Tibial artery (tissue), 4 donors: ENCODE data around the gene DHX35.

ENCODE experiments used
- DNase-seq, 2 donors: peaks; one replicate each; pipeline ENCODE4 v3.0.0-alpha.2; 2019
- H3K27ac ChIP-seq, 2 donors: fragments of 200-600 bp; sonication (generic) in 1 of 2; 1 replicate in 1 of 2; 2 replicates in 1 of 2; pipeline ENCODE4 v1.5.1; 2018 to 2019; ENCODE audit warnings: mild to moderate bottlenecking in 1 of 2
- H3K27me3 ChIP-seq, 2 donors: fragments of 200-600 bp; sonication (generic) in 1 of 2; one replicate each; pipeline versions ENCODE4 v1.5.1 to v1.6.0; 2016 to 2019
- H3K36me3 ChIP-seq, 3 donors: fragments of 200-600 bp; sonication (generic) in 2 of 3; one replicate each; pipeline ENCODE4 v1.5.1; 2016 to 2019; ENCODE audit warnings: mild to moderate bottlenecking in 2 of 3
- H3K4me1 ChIP-seq, 4 donors: fragments of 200-600 bp; sonication (generic) in 2 of 4; 1 replicate in 3 of 4; 2 replicates in 1 of 4; pipeline ENCODE4 v1.5.1; 2016 to 2019
- H3K4me3 ChIP-seq, 2 donors: fragments of 200-600 bp; sonication (generic) in 1 of 2; 1 replicate in 1 of 2; 2 replicates in 1 of 2; pipeline ENCODE4 v1.5.1; 2018 to 2019; ENCODE audit warnings: mild to moderate bottlenecking in 2 of 2
- H3K9me3 ChIP-seq, 3 donors: fragments of 200-600 bp; sonication (generic) in 1 of 3; one replicate each; pipeline ENCODE4 v1.5.1; 2016 to 2019
- intact Hi-C: fragments of 100-400 bp; cut with DNase I; formaldehyde crosslinking; loops from one replicate; pipeline ENCODE4 v1.15.0; 2023; ENCODE audit warnings: low total_unique reads
- TF ChIP-seq, protein P1 (sequence below), 2 experiments: fragments of 200-600 bp in 1 of 2; fragments of 450-650 bp in 1 of 2; IDR thresholded peaks; one replicate each; pipeline ENCODE4 v1.5.1; 2017 to 2019; ENCODE audit warnings: antibody characterized with exemption in 2 of 2, mild to moderate bottlenecking in 1 of 2, moderate library complexity in 1 of 2

Gene DHX35

DNA sequence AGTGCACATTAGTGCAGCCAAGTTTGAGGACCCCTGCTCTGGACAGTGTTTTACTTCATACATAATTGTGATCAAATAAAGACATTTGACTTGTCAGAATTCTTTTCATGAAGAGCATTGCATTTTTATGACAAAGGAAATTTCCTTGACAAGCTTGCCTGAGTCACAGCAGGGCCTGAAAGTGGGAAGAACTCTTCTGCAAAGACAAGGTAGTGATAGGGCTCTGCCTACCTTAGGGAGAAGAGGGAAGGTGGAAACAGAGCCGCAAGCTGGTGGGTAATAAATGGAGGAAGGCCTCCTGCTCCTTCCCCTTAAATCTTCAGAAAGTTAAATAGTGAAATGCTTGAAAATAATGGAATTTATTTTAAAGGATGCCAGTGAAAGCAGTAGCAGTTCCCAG, 118.2 kb downstream of the DHX35 start:
- no peaks in the 10 kb centered on the region for H3K36me3 ChIP-seq
- H3K27me3 ChIP-seq: peaks cover 0 to 54% of the 10 kb centered on the region in 2 donors
- TF ChIP-seq, protein P1, sequence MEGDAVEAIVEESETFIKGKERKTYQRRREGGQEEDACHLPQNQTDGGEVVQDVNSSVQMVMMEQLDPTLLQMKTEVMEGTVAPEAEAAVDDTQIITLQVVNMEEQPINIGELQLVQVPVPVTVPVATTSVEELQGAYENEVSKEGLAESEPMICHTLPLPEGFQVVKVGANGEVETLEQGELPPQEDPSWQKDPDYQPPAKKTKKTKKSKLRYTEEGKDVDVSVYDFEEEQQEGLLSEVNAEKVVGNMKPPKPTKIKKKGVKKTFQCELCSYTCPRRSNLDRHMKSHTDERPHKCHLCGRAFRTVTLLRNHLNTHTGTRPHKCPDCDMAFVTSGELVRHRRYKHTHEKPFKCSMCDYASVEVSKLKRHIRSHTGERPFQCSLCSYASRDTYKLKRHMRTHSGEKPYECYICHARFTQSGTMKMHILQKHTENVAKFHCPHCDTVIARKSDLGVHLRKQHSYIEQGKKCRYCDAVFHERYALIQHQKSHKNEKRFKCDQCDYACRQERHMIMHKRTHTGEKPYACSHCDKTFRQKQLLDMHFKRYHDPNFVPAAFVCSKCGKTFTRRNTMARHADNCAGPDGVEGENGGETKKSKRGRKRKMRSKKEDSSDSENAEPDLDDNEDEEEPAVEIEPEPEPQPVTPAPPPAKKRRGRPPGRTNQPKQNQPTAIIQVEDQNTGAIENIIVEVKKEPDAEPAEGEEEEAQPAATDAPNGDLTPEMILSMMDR (IDR thresholded peaks at IDR 0.05): no peak
- H3K4me3 ChIP-seq: no peak overlapping the region
- no peak for DNase-seq
- no peaks in the 10 kb centered on the region for H3K9me3 ChIP-seq
- H3K4me1 ChIP-seq: no peaks in the 10 kb centered on the region
- H3K27ac ChIP-seq: no peak overlapping the region
- intact Hi-C loops: no loop called here

DNA sequence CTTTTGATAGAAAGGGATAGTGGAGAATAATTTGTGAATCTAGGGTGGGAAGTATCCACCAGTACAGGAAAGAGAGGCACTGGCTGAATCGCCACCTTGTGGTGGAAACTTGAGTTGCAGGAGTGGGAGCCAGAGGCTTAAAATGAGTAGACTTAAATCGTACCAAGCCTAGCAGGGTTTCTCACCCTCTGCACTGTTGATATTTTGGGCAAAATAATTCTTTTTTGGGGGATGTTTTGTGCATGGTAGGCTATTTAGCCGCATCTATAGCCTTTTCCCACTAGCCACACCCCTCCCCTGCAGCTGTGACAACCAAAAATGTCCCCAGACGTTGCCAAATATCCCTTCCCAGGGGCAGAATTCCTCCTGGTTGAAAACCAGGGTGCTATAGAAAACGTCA, 119.1 kb downstream of the DHX35 start:
- TF ChIP-seq, protein P1 (IDR thresholded peaks at IDR 0.05): peak; percentile 80 to 95

DNA sequence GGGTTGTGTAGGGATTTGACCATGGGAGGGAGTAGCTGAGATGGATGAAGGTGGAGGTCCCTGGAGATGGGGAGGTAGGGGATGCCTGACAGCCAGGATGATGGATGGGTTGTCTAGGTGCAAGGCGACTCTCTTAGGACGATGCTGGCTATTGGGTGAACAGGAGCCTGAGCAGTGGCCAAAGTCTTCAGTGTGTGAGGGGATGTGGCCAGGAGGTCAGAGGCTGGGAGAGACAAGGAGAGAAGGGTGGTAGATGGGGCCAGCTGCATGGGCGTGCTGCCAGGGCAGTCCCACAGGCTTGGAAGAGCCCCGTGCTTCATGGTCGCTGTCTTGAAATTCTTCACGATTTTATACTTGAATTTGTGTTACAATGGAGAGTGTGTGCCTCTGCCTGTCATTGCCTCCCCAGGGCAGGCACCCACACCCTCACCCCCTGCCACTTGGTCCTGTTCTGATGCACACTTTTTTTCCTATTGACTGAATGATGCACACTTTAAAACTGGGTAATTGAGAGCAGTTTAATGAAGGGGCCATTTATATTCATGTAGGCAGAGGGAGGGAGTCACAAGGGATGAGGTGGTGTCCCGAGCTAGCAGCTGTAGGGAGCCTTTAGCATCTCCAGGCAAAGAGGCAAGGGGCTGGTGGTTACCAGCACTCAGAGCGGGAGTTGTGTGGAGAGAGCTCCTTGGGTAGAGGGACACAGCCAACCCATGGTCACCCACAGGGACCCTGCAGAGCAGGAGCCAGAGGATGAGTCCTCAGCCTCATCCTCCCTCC, 120.7 kb downstream of the DHX35 start:
- TF ChIP-seq, protein P1 (IDR thresholded peaks at IDR 0.05): no peak
- Histone ChIP-seq H3K9me3 (no peaks in the 10 kb centered on the region), H3K4me1 (no peaks in the 10 kb centered on the region), H3K4me3 (no peak overlapping the region), H3K27ac (no peak overlapping the region), H3K36me3 (no peaks in the 10 kb centered on the region), H3K27me3 (peaks cover 0 to 41% of the 10 kb centered on the region in 2 donors)
- DNase-seq: no peak
- intact Hi-C loops: no loop called here

More for the DNA sequence above, 119.1 kb downstream of the DHX35 start:
- Histone ChIP-seq H3K27ac (no peak overlapping the region), H3K4me1 (no peaks in the 10 kb centered on the region), H3K27me3 (peaks cover 0 to 54% of the 10 kb centered on the region in 2 donors), H3K9me3 (no peaks in the 10 kb centered on the region), H3K4me3 (no peak overlapping the region), H3K36me3 (no peaks in the 10 kb centered on the region)
- intact Hi-C loops: no loop called here
- DNase-seq: peak; percentile 81 to 88

DNA sequence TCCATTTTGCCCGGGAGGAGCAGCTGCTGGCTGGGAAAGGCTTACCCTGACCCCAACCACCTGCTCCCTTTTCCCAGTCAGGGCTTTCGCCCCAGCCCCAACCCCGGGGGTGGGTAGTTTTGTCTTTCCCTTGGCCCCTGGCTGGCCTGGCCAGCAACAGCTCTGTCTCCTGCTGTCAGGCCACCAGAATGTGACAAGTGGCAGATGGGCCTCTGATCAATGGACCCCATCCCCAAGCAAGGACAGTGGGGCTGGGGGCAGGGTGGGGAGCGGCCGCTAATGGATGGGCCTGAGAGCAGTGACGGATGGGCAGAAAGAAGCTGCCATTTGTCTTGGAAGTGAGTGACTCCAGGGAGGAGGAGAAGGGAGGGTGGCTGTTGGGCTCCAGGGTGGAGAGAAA, 121.6 kb downstream of the DHX35 start:
- peaks cover 0 to 40% of the 10 kb centered on the region in 2 donors for H3K27me3 ChIP-seq
- no peaks in the 10 kb centered on the region for H3K9me3 ChIP-seq
- H3K4me3 ChIP-seq: no peak overlapping the region
- no peak overlapping the region for H3K27ac ChIP-seq
- intact Hi-C loops: no loop called here
- TF ChIP-seq, protein P1 (IDR thresholded peaks at IDR 0.05): no peak
- H3K36me3 ChIP-seq: no peaks in the 10 kb centered on the region
- H3K4me1 ChIP-seq: no peaks in the 10 kb centered on the region
- DNase-seq: no peak

DNA sequence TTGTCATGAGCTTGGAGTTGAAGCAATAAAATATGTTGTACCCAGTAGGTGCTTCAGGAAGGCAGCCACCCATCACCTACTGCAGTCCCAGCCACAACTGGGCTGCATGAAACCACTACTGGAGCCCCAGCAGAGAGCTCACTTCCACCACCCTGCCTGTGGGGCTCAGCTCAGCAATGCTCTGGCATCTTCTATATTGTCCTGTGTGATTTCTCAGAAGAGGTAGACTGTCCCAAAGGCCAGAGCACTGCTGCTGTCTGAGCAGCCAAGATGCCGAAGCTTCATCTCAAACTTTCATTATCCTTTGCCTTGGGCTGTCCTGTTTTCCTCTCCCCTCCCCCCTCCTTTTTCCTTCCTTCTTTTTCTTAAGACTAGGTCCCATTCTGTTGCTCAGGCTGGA, 126.9 kb downstream of the DHX35 start:
- Histone ChIP-seq H3K27ac (no peak overlapping the region), H3K4me3 (no peak overlapping the region), H3K4me1 (no peaks in the 10 kb centered on the region), H3K36me3 (no peaks in the 10 kb centered on the region), H3K27me3 (peaks cover 0 to 7% of the 10 kb centered on the region in 2 donors), H3K9me3 (no peaks in the 10 kb centered on the region)
- no peak for DNase-seq
- TF ChIP-seq, protein P1 (IDR thresholded peaks at IDR 0.05): no peak
- intact Hi-C loops: no loop called here
